Effector memory CD8-positive, alpha-beta T cell (primary cell): ENCODE measurements around the gene ZDHHC4.
"Not testable (repeated sequence)": the region's sequence is repeated elsewhere in the genome, so short reads cannot be mapped to it uniquely, and the experiment has no call there.

Experiments
- ATAC-seq: fragments of 150-1000 bp; cut with Tn5 transposase; replicated peaks from 2 replicates; pipeline ENCODE4 v1.10.0; 2021; ENCODE audit warnings: mild to moderate bottlenecking, moderate library complexity
- DNase-seq, 3 experiments: peaks; one replicate each; pipeline ENCODE4 v3.0.0; 2021
- H3K27ac Mint-ChIP-seq, 2 donors: one replicate each; pipeline ENCODE4 v1.8.0; 2022; ENCODE audit warnings: mild to moderate bottlenecking in 2 of 2, mixed read lengths in 2 of 2, moderate library complexity in 2 of 2
- H3K27me3 Mint-ChIP-seq, 2 donors: one replicate each; pipeline ENCODE4 v1.8.0; 2022; ENCODE audit warnings: mixed read lengths in 2 of 2
- H3K36me3 Mint-ChIP-seq: one replicate; pipeline ENCODE4 v1.8.0; 2022; ENCODE audit warnings: mild to moderate bottlenecking, moderate library complexity, mixed read lengths; ENCODE audit not compliant: insufficient read depth
- H3K4me1 Mint-ChIP-seq, 2 donors: one replicate each; pipeline ENCODE4 v1.8.0; 2022; ENCODE audit warnings: low read depth in 2 of 2, mixed read lengths in 2 of 2
- H3K4me3 Mint-ChIP-seq, 2 donors: one replicate each; pipeline ENCODE4 v1.8.0; 2022; ENCODE audit warnings: mild to moderate bottlenecking in 2 of 2, mixed read lengths in 2 of 2, moderate library complexity in 2 of 2
- H3K9me3 Mint-ChIP-seq, 2 donors: one replicate each; pipeline ENCODE4 v1.8.0; 2022; ENCODE audit warnings: mixed read lengths in 2 of 2

The ZDHHC4 gene

DNA sequence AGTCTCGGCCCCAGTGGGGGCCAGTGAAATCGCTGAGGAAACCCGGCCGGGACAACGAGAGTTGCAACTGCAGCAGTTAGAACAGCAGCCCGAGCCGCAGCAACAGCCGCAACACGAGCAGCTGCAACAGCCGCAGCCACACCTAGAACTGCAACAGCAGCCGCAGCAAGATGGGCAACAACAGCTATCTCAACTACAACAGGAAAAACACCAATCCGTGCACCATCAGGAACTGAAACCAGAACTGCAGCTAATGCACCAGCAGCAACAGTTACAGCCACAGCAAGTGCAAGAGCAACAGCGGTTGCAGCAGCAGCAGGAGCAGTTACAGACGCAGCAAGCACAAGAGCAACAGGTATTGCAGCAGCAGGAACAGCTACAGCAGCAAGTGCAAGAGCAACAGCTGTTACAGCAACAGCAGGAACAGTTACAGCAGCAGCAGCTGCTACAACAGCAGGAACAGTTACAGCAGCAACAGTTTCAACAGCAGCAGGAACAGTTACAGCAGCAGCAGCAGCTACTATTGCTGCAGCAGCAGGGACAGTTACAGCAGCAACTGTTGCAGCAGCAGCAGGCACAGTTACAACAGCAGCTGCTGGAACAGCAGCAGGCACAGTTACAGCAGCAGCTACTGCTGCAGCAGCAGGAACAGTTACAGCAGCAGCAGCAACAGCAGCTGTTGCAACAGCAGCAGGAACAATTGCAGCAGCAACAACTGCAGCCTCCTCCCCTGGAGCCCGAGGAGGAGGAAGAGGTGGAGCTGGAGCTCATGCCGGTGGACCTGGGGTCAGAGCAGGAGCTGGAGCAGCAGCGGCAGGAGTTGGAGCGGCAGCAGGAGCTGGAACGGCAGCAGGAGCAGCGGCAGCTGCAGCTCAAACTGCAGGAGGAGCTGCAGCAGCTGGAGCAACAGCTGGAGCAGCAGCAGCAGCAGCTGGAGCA is 44.2 kb downstream of the ZDHHC4 start:
- Mint-ChIP-seq H3K27me3 (no peaks in the 10 kb centered on the region), H3K4me1 (peaks cover 36 to 63% of the 10 kb centered on the region in 2 donors), H3K9me3 (no peaks in the 10 kb centered on the region), H3K4me3 (peak overlapping the region; percentile 73 to 81), H3K27ac (peak overlapping the region; percentile 70 to 87), H3K36me3 (peaks cover 26% of the 10 kb centered on the region)
- no peak for DNase-seq
- ATAC-seq = peak; percentile 47

DNA sequence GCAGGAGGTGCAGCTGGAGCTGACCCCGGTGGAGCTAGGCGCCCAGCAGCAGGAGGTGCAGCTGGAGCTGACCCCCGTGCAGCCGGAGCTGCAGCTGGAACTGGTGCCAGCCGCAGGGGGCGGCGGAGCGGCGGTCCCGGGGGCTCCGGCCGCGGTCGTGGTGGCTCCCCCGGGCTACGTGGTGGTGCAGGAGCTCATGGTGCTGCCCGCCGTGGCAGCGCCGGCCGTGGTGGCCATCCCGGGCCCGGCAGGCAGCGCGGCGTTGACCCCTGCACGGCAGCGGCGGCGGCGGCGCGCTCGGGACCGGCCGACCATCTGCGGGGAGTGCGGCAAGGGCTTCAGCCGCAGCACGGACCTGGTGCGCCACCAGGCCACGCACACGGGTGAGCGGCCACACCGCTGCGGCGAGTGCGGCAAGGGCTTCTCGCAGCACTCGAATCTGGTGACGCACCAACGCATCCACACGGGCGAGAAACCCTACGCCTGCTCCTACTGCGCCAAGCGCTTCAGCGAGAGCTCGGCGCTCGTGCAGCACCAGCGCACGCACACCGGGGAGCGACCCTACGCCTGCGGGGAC is 45.0 kb downstream of the ZDHHC4 start:
- DNase-seq (no peak), ATAC-seq (no peak)
- Mint-ChIP-seq H3K27me3 (no peaks in the 10 kb centered on the region), H3K27ac (no peak overlapping the region), H3K4me3 (no peak overlapping the region), H3K4me1 (peaks cover 36 to 58% of the 10 kb centered on the region in 2 donors), H3K36me3 (peaks cover 26% of the 10 kb centered on the region), H3K9me3 (no peaks in the 10 kb centered on the region)

GRCh38 chr7:6623589-6624245 is 46.5 kb downstream of the ZDHHC4 start:
- ATAC-seq (peak; percentile 75), DNase-seq (peak in 1 of 3 experiments; percentile 11)
- Mint-ChIP-seq H3K27me3 (no peaks in the 10 kb centered on the region), H3K27ac (peak overlapping the region; percentile 85 to 92), H3K9me3 (no peaks in the 10 kb centered on the region), H3K36me3 (peaks cover 19% of the 10 kb centered on the region), H3K4me3 (peak overlapping the region; percentile 67 to 88), H3K4me1 (peaks cover 37 to 51% of the 10 kb centered on the region in 2 donors)

DNA sequence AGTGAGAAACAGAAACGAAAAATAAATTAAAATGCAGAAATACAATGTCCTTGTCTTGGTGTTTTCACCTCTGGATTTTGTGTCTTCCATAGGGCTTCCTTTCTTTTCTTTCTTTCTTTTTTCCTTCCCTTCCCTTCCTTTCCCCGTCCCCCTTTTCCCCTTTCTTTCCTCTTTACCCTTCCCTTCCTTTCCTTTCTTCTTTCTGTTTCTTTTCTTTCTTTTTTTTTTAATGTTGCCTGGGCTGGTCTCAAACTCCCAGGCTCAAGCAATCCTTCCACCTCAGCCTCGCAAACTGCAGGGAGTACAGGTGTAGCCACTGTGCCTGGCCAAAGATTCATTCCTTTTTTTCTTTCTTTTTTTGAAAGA is 47.0 kb downstream of the ZDHHC4 start:
- Mint-ChIP-seq H3K36me3 (peaks cover 19% of the 10 kb centered on the region), H3K4me1 (peaks cover 34 to 46% of the 10 kb centered on the region in 2 donors), H3K27ac (peak overlapping the region; percentile 85 to 92), H3K27me3 (no peaks in the 10 kb centered on the region), H3K4me3 (peak overlapping the region; percentile 67 to 88), H3K9me3 (no peaks in the 10 kb centered on the region)
- DNase-seq (no peak), ATAC-seq (no peak)

GRCh38 chr7:6628045-6628444 is 50.8 kb downstream of the ZDHHC4 start:
- H3K4me1 Mint-ChIP-seq = peaks cover 20 to 21% of the 10 kb centered on the region in 2 donors
- peaks cover 9% of the 10 kb centered on the region for H3K36me3 Mint-ChIP-seq
- ATAC-seq (no peak), DNase-seq (no peak)
- no peak overlapping the region for H3K4me3 Mint-ChIP-seq
- no peaks in the 10 kb centered on the region for H3K27me3 Mint-ChIP-seq
- no peaks in the 10 kb centered on the region for H3K9me3 Mint-ChIP-seq
- no peak overlapping the region for H3K27ac Mint-ChIP-seq

GRCh38 chr7:6630007-6630849 is 53.0 kb downstream of the ZDHHC4 start:
- ATAC-seq (no peak), DNase-seq (no peak)
- no peak overlapping the region for H3K27ac Mint-ChIP-seq
- H3K27me3 Mint-ChIP-seq = no peaks in the 10 kb centered on the region
- H3K4me3 Mint-ChIP-seq = no peak overlapping the region
- no peaks in the 10 kb centered on the region for H3K36me3 Mint-ChIP-seq
- H3K4me1 Mint-ChIP-seq = peaks cover 8 to 9% of the 10 kb centered on the region in 2 donors
- no peaks in the 10 kb centered on the region for H3K9me3 Mint-ChIP-seq

GRCh38 chr7:6631605-6632004 is 54.4 kb downstream of the ZDHHC4 start:
- Mint-ChIP-seq H3K36me3 (peaks cover 5% of the 10 kb centered on the region), H3K4me1 (peaks cover 3 to 10% of the 10 kb centered on the region in 2 donors), H3K4me3 (no peak overlapping the region), H3K27me3 (no peaks in the 10 kb centered on the region), H3K27ac (no peak overlapping the region), H3K9me3 (no peaks in the 10 kb centered on the region)
- no peak for ATAC-seq
- no peak for DNase-seq

GRCh38 chr7:6634021-6634420 is 56.8 kb downstream of the ZDHHC4 start:
- H3K27ac Mint-ChIP-seq = no peak overlapping the region

DNA sequence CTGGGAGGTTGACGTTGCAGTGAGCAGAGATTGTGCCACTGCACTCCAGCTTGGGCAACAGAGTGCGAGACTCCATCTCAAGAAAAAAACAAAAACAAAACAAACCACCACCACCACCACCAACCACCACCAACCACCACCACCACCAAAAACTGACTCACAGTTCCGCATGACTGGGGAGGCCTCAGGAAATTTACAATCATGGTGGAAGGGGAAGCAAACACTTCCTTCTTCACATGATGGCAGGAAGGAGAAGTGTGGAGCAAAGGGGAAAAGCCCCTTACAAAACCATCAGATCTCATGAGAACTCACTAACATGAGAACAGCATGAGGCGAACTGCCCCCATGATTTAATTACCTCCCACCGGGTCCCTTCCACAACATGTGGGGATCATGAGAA is 57.7 kb downstream of the ZDHHC4 start:
- Mint-ChIP-seq H3K27ac (peak overlapping the region in 1 of 2 donors; percentile 68), H3K4me1 (peaks cover 22 to 26% of the 10 kb centered on the region in 2 donors)
- H3K27me3 Mint-ChIP-seq, DNase-seq, H3K36me3 Mint-ChIP-seq, ATAC-seq, H3K9me3 Mint-ChIP-seq, H3K4me3 Mint-ChIP-seq: not testable (repeated sequence)

More at GRCh38 chr7:6634021-6634420, 56.8 kb downstream of the ZDHHC4 start:
- DNase-seq = no peak
- ATAC-seq = no peak
- H3K4me1 Mint-ChIP-seq = peaks cover 13 to 18% of the 10 kb centered on the region in 2 donors
- peaks cover 5% of the 10 kb centered on the region for H3K36me3 Mint-ChIP-seq
- H3K27me3 Mint-ChIP-seq = no peaks in the 10 kb centered on the region
- H3K9me3 Mint-ChIP-seq = no peaks in the 10 kb centered on the region
- no peak overlapping the region for H3K4me3 Mint-ChIP-seq

GRCh38 chr7:6636741-6637543 is 59.7 kb downstream of the ZDHHC4 start, which contains the start of gene ZNF316:
ZNF316 (plus strand) TSS chr7:6637318; CDS start chr7:6642410, 5,092 bp downstream.
- H3K9me3 Mint-ChIP-seq = no peaks in the 10 kb centered on the region
- peaks cover 25 to 32% of the 10 kb centered on the region in 2 donors for H3K4me1 Mint-ChIP-seq
- ATAC-seq (peak; percentile 71), DNase-seq (peak in 2 of 3 experiments; percentile 48 to 64)
- H3K4me3 Mint-ChIP-seq = peak within 1 kb of the TSS; percentile 84 to 90
- peak within 1 kb of the TSS; percentile 90 to 94 for H3K27ac Mint-ChIP-seq
- peaks cover 10% of the 10 kb centered on the region for H3K36me3 Mint-ChIP-seq
- H3K27me3 Mint-ChIP-seq = no peaks in the 10 kb centered on the region

- Mint-ChIP-seq H3K27me3 (no peaks in the 10 kb centered on the region), H3K36me3 (peaks cover 11% of the 10 kb centered on the region), H3K9me3 (no peaks in the 10 kb centered on the region), H3K27ac (peak overlapping the region; percentile 90 to 94), H3K4me1 (peaks cover 28 to 32% of the 10 kb centered on the region in 2 donors), H3K4me3 (peak overlapping the region; percentile 84 to 90)
- peak; percentile 51 to 61 (median 55) for DNase-seq
- peak; percentile 78 for ATAC-seq
Observed at GRCh38 chr7:6637544-6638229, 60.4 kb downstream of the ZDHHC4 start.
